GM12872 (cell line): ENCODE measurements around the gene NT5DC2.
A peak's percentile ranks its signal among the peaks of the same experiment; 100 is the strongest.

ENCODE experiments used
- CTCF ChIP-seq: IDR thresholded peaks from 3 replicates; pipeline ENCODE4 v1.5.1; 2011; ENCODE audit warnings: low read depth, mild to moderate bottlenecking, low read length, moderate library complexity; ENCODE audit not compliant: insufficient read depth

Gene NT5DC2

GRCh38 chr3:52533623-52534280, at the start of gene NT5DC2:
Gene NT5DC2, minus strand, starts transcription at chr3:52533857. Its CDS starts 120 bp downstream, at chr3:52533737.
- TF ChIP-seq CTCF: 0 out of 3 replicates have a peak, but pooled peaks have one; percentile 22

- TF ChIP-seq CTCF: no peak
Observed at GRCh38 chr3:52574056-52574965, 40.7 kb upstream of the NT5DC2 start.

GRCh38 chr3:52572221-52572620, 38.6 kb upstream of the NT5DC2 start:
- TF ChIP-seq CTCF: no peak

- no peak for TF ChIP-seq CTCF
Observed at GRCh38 chr3:52570076-52570475, 36.4 kb upstream of the NT5DC2 start.

GRCh38 chr3:52568069-52568468, 34.4 kb upstream of the NT5DC2 start:
- no peak for TF ChIP-seq CTCF

- TF ChIP-seq CTCF: no peak
Observed at GRCh38 chr3:52563984-52564383, 30.3 kb upstream of the NT5DC2 start.

- TF ChIP-seq CTCF: no peak
Observed at GRCh38 chr3:52561028-52561747, 27.5 kb upstream of the NT5DC2 start.
